DND-41 (cell line): Measurements from ENCODE around the gene POLR1G.

ENCODE experiments used
- EZH2 ChIP-seq: IDR thresholded peaks from 3 replicates; pipeline ENCODE4 v1.6.1; 2012; ENCODE audit warnings: borderline replicate concordance, low read depth, mild to moderate bottlenecking, moderate library complexity, low read length, inconsistent platforms; ENCODE audit not compliant: severe bottlenecking
- TF ChIP-seq, protein P1 (sequence below): IDR thresholded peaks from 2 replicates; pipeline ENCODE4 v1.5.1; 2012; ENCODE audit warnings: borderline replicate concordance, low read length, moderate library complexity, mild to moderate bottlenecking; ENCODE audit not compliant: poor library complexity, severe bottlenecking; ENCODE audit errors: extremely low read depth

DNA sequence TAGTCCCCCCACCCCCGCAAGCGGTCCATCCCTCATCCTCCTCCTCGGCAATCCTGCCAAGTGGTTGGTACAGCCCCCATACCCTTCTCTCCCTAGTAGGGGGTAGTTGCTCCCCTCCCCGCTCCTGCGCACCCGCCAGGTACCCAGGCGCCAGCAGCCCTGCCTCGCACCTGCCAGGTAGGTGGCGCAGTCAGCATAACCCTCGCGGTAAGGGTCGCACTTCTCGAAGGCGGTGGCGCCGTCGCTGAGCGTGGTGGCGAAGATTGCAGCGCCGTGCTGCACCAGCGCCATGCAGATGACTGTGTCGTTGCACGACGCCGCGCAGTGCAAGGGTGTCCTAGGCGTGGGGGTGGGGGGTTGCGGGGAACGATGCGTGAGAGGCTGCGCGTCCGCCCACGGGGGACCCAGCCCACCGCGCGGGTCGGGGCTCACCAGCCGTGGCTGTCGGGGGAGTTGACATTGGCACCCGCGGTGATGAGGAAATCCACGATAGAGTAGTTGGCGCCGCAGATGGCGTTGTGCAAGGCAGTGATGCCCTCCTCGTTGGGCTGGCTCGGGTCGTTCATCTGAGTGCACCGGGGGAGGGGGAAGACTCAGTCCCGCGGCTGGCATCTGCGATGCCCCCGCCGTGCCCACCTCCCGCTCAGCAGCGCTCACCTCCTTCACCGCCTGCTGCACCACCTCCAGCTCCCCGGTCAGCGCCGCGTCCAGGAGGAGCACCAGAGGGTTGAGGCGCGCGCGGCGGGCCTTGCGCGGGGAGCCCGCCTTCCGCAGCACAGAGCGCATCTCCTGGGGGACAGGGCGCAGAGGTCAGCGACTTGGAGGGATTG is 20.8 kb upstream of the POLR1G start:
- TF ChIP-seq, protein P1, sequence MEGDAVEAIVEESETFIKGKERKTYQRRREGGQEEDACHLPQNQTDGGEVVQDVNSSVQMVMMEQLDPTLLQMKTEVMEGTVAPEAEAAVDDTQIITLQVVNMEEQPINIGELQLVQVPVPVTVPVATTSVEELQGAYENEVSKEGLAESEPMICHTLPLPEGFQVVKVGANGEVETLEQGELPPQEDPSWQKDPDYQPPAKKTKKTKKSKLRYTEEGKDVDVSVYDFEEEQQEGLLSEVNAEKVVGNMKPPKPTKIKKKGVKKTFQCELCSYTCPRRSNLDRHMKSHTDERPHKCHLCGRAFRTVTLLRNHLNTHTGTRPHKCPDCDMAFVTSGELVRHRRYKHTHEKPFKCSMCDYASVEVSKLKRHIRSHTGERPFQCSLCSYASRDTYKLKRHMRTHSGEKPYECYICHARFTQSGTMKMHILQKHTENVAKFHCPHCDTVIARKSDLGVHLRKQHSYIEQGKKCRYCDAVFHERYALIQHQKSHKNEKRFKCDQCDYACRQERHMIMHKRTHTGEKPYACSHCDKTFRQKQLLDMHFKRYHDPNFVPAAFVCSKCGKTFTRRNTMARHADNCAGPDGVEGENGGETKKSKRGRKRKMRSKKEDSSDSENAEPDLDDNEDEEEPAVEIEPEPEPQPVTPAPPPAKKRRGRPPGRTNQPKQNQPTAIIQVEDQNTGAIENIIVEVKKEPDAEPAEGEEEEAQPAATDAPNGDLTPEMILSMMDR: no peak
- TF ChIP-seq EZH2: no peak
